Naive thymus-derived CD4-positive, alpha-beta T cell (primary cell): Measurements from ENCODE around the gene HDLBP. TPM values are rescaled to one million over a fixed set of nuclear protein-coding genes. Genes with fewer than 3 reads are reported as not detected.
"Not testable (repeated sequence)": the region's sequence is repeated elsewhere in the genome, so short reads cannot be mapped to it uniquely, and the experiment has no call there.

Source experiments
- ATAC-seq: fragments of 150-1000 bp; cut with Tn5 transposase; 2 replicates; pipeline ENCODE4 v1.10.0; 2021; ENCODE audit warnings: mild to moderate bottlenecking, moderate library complexity
- CTCF ChIA-PET: fragments of 350-600 bp; sonication (Branson Sonifier 250); formaldehyde crosslinking; loops from one replicate; lab custom pipeline; 2021; ENCODE audit warnings: antibody characterized with exemption; lab: Charles Lee
- POLR2A ChIA-PET: fragments of 350-600 bp; sonication (Branson Sonifier 250); formaldehyde crosslinking; loops from one replicate; lab custom pipeline; 2021; ENCODE audit warnings: antibody characterized with exemption, inconsistent platforms; lab: Charles Lee
- DNase-seq, 9 donors: peaks; one replicate each; pipeline versions ENCODE4 v3.0.0 to v3.0.0-alpha.2; 2020 to 2022; ENCODE audit warnings: mixed read lengths in 1 of 9
- H3K27ac ChIP-seq: one replicate; pipeline ENCODE4 v1.7.0; 2013; ENCODE audit warnings: mild to moderate bottlenecking, low read depth, low read length, moderate library complexity
- H3K27me3 ChIP-seq, 2 donors: one replicate each; pipeline ENCODE4 v1.7.0; 2013; ENCODE audit warnings: low read length in 2 of 2, mild to moderate bottlenecking in 2 of 2, moderate library complexity in 2 of 2; ENCODE audit not compliant: control insufficient read depth in 2 of 2, insufficient read depth in 2 of 2
- H3K36me3 ChIP-seq, 3 experiments: 1 replicate in 2 of 3; 2 replicates in 1 of 3; pipeline ENCODE4 v1.7.0; 2013; ENCODE audit warnings: low read length in 3 of 3, mild to moderate bottlenecking in 3 of 3, moderate library complexity in 1 of 3; ENCODE audit not compliant: insufficient read depth in 3 of 3, control insufficient read depth in 2 of 3
- H3K4me1 ChIP-seq, 2 donors: one replicate each; pipeline ENCODE4 v1.7.0; 2013; ENCODE audit warnings: low read length in 2 of 2, mild to moderate bottlenecking in 2 of 2, moderate library complexity in 1 of 2; ENCODE audit not compliant: control insufficient read depth in 2 of 2, insufficient read depth in 2 of 2
- H3K4me3 ChIP-seq: 2 replicates; pipeline ENCODE4 v1.7.0; 2013; ENCODE audit warnings: mild to moderate bottlenecking, low read length
- H3K9me3 ChIP-seq, 3 experiments: 1 replicate in 2 of 3; 2 replicates in 1 of 3; pipeline ENCODE4 v1.7.0; 2013; ENCODE audit warnings: low read length in 3 of 3; ENCODE audit not compliant: control insufficient read depth in 2 of 3
- H3K27ac Mint-ChIP-seq, 9 donors: one replicate each; pipeline ENCODE4 v1.8.0; 2020 to 2022; ENCODE audit warnings: mixed read lengths in 9 of 9, mild to moderate bottlenecking in 8 of 9, moderate library complexity in 5 of 9, inconsistent platforms in 2 of 9
- H3K27me3 Mint-ChIP-seq, 5 donors: one replicate each; pipeline ENCODE4 v1.8.0; 2021 to 2022; ENCODE audit warnings: mixed read lengths in 5 of 5, mild to moderate bottlenecking in 1 of 5
- H3K36me3 Mint-ChIP-seq, 5 donors: one replicate each; pipeline ENCODE4 v1.8.0; 2020 to 2022; ENCODE audit warnings: mixed read lengths in 5 of 5, mild to moderate bottlenecking in 3 of 5, inconsistent platforms in 1 of 5
- H3K4me1 Mint-ChIP-seq, 7 donors: one replicate each; pipeline ENCODE4 v1.8.0; 2020 to 2022; ENCODE audit warnings: mixed read lengths in 7 of 7, mild to moderate bottlenecking in 3 of 7, inconsistent platforms in 1 of 7
- H3K4me3 Mint-ChIP-seq, 10 donors: one replicate each; pipeline ENCODE4 v1.8.0; 2020 to 2022; ENCODE audit warnings: mild to moderate bottlenecking in 10 of 10, mixed read lengths in 10 of 10, moderate library complexity in 6 of 10, inconsistent platforms in 2 of 10
- H3K9me3 Mint-ChIP-seq, 11 donors: one replicate each; pipeline ENCODE4 v1.8.0; 2020 to 2022; ENCODE audit warnings: mixed read lengths in 11 of 11, mild to moderate bottlenecking in 4 of 11, inconsistent platforms in 1 of 11, moderate library complexity in 1 of 11
- intact Hi-C, 2 donors: fragments of 100-400 bp; cut with micrococcal nuclease; formaldehyde crosslinking; loops; one replicate each; pipeline ENCODE4 v1.15.1; 2023
- polyA plus RNA-seq, 2 donors: library from polyadenylated mRNA; unstranded; fragments of 300-500 nt; fragmentation: Illumina TruSeq; gene quantifications; one replicate each; pipeline ENCODE4 v1.2.3, GENCODE V29; 2021
- total RNA-seq, 6 experiments: library from RNA in 5 of 6; stranded (reverse) in 5 of 6; gene quantifications; 1 replicate in 5 of 6; 2 replicates in 1 of 6; pipeline ENCODE4 v1.2.3 and lab custom pipeline; 2021 to 2026

HDLBP gene
- total and polyA plus RNA-seq, 7 experiments from 2014 or later, result 42.8 to 231 (median 153) TPM

DNA sequence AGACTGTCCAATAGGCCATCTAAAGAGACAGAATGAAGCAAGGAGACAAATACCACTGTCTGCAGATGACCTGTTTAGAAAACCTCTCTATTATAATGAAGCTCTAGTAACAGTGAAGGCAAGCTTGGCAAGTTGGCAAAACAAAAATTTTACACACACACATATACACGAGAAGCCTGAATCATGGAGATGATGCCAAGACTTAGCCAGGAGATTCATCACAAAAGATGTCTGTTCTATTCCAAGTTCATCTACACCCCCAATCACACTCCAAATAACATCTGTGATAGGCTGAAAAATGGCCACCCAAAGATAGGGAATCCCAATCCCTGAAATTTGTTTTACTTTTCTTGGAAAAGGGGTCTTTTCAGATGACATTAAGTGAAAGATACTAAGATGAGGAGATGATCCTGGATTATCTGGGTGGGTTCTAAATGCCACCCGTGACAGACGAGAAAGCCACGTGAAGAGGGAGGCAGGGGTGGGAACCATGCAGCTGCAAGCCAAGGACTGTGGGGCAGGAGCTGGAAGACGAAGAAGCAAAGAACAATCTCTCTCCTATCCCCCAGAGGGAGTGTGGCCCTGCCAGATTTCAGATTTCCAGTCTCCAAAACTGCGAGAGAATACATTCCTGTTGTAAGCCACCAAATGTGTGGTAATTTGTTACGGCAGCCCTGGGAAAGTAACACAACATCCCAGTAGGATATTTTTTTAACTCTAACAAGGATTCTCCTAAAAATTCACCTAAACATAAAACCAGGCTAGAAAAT lies 20.0 kb downstream of the HDLBP start:
- peaks cover 17 to 20% of the 10 kb centered on the region in 2 donors for H3K4me1 ChIP-seq
- H3K27ac ChIP-seq, result no peak overlapping the region
- Mint-ChIP-seq H3K36me3 (peaks cover 0 to 12% (median 7%) of the 10 kb centered on the region in 5 donors), H3K9me3 (no peaks in the 10 kb centered on the region), H3K27me3 (no peaks in the 10 kb centered on the region), H3K4me3 (no peak overlapping the region), H3K4me1 (peaks cover 47 to 81% (median 66%) of the 10 kb centered on the region in 7 donors), H3K27ac (no peak overlapping the region)
- ChIA-PET POLR2A (interaction anchor here (0.7 kb wide), 3 partner anchors 27 to 740 kb away, joined by 3 to 4 read pairs (median 3); no protein-coding TSS in a partner anchor), CTCF (no interaction called here)
- intact Hi-C loops, result loop anchor here in 1 of 2 donors (10.0 kb wide), 1 partner anchor 381 kb away; no protein-coding TSS in a partner anchor
- H3K27me3 ChIP-seq, result no peaks in the 10 kb centered on the region
- DNase-seq (no peak), ATAC-seq (no peak)
- no peak overlapping the region for H3K4me3 ChIP-seq
- no peaks in the 10 kb centered on the region for H3K9me3 ChIP-seq
- peaks cover 0 to 4% (median 0%) of the 10 kb centered on the region in 3 experiments for H3K36me3 ChIP-seq

DNA sequence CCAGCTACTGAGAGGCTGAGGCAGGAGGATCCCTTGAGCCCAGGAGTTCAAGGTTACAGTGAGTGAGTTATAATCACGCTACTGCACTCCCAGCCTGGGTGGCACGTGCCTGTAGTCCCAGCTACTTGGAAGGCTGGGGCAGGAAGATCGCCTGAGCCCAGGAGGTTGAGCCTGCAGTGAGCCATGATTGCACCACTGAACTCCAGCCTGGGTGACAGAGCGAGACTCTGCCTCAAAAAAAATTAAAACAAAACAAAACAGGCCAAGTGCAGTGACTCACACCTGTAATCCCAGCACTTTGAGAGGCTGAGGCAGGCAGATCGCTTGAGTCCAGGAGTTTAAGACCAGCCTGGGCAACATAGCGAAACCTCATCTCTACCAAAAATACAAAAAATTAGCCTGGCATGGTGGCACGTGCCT lies 22.1 kb downstream of the HDLBP start:
- H3K27ac Mint-ChIP-seq, H3K9me3 Mint-ChIP-seq: not testable (repeated sequence)

GRCh38 chr2:241291977-241292376 lies 23.5 kb downstream of the HDLBP start:
- ChIA-PET POLR2A (interaction anchor here (1.2 to 1.5 kb wide), 3 partner anchors 21 to 24 kb away, joined by 3 to 6 read pairs (median 4); partner anchors contain the start of genes HDLBP and SEPTIN2), CTCF (no interaction called here)
- Histone ChIP-seq H3K4me1 (peaks cover 0 to 12% of the 10 kb centered on the region in 2 donors), H3K27me3 (no peaks in the 10 kb centered on the region), H3K9me3 (no peaks in the 10 kb centered on the region), H3K4me3 (no peak overlapping the region), H3K36me3 (peaks cover 0 to 7% (median 0%) of the 10 kb centered on the region in 3 experiments), H3K27ac (no peak overlapping the region)
- Mint-ChIP-seq H3K27ac (peak overlapping the region in 2 of 9 donors; percentile 33 to 45), H3K4me1 (peaks cover 35 to 80% (median 69%) of the 10 kb centered on the region in 7 donors), H3K27me3 (no peaks in the 10 kb centered on the region), H3K9me3 (no peaks in the 10 kb centered on the region), H3K4me3 (peak overlapping the region in 2 of 10 donors; percentile 18 to 23), H3K36me3 (peaks cover 0 to 15% (median 4%) of the 10 kb centered on the region in 5 donors)
- intact Hi-C loops, result loop anchor here in 1 of 2 donors (10.0 kb wide), 1 partner anchor 377 kb away; no protein-coding TSS in a partner anchor
- ATAC-seq (no peak), DNase-seq (no peak)

More for the DNA sequence above, 22.1 kb downstream of the HDLBP start:
- Mint-ChIP-seq H3K36me3 (peaks cover 0 to 22% (median 10%) of the 10 kb centered on the region in 5 donors), H3K4me1 (peaks cover 41 to 81% (median 69%) of the 10 kb centered on the region in 7 donors)
- not testable (repeated sequence) for H3K27ac ChIP-seq, DNase-seq, H3K9me3 ChIP-seq, H3K27me3 Mint-ChIP-seq, H3K4me3 Mint-ChIP-seq, H3K27me3 ChIP-seq, H3K4me3 ChIP-seq, ATAC-seq, H3K4me1 ChIP-seq, H3K36me3 ChIP-seq
- ChIA-PET CTCF (interaction anchor here (1.5 kb wide), 1 partner anchor 10 kb away, joined by 3 read pairs; no protein-coding TSS in a partner anchor), POLR2A (interaction anchor here (0.7 to 1.4 kb wide), 3 partner anchors 9 to 19 kb away, joined by 3 to 4 read pairs (median 3); no protein-coding TSS in a partner anchor)
- intact Hi-C loops, result loop anchor here in 1 of 2 donors (10.0 kb wide), 1 partner anchor 379 kb away; no protein-coding TSS in a partner anchor

- Mint-ChIP-seq H3K27me3 (no peaks in the 10 kb centered on the region), H3K27ac (no peak overlapping the region), H3K4me3 (peak overlapping the region in 1 of 10 donors; percentile 18), H3K9me3 (no peaks in the 10 kb centered on the region), H3K36me3 (peaks cover 0 to 13% (median 6%) of the 10 kb centered on the region in 5 donors), H3K4me1 (peaks cover 33 to 76% (median 65%) of the 10 kb centered on the region in 7 donors)
- Histone ChIP-seq H3K27me3 (no peaks in the 10 kb centered on the region), H3K4me1 (peaks cover 0 to 12% of the 10 kb centered on the region in 2 donors), H3K36me3 (peaks cover 0 to 7% (median 0%) of the 10 kb centered on the region in 3 experiments), H3K4me3 (no peak overlapping the region), H3K9me3 (no peaks in the 10 kb centered on the region), H3K27ac (no peak overlapping the region)
- CTCF ChIA-PET, result no interaction called here
- DNase-seq (no peak), ATAC-seq (no peak)
- POLR2A ChIA-PET, result interaction anchor here (0.6 to 1.5 kb wide), 3 partner anchors 8 to 197 kb away, joined by 3 to 6 read pairs (median 4); partner anchors contain the start of genes HDLBP and SEPTIN2
- intact Hi-C loops, result loop anchor here in 1 of 2 donors (10.0 kb wide), 1 partner anchor 376 kb away; no protein-coding TSS in a partner anchor
These were observed 24.3 kb downstream of the HDLBP start for GRCh38 chr2:241291153-241291552.

GRCh38 chr2:241289597-241289996 lies 25.9 kb downstream of the HDLBP start:
- H3K27ac Mint-ChIP-seq, result peak overlapping the region in 4 of 9 donors; percentile 23 to 41 (median 33)
- peaks cover 0 to 7% (median 0%) of the 10 kb centered on the region in 3 experiments for H3K36me3 ChIP-seq
- CTCF ChIA-PET, result interaction anchor here (0.6 kb wide), 1 partner anchor 32 kb away, joined by 3 read pairs; no protein-coding TSS in a partner anchor
- H3K4me3 Mint-ChIP-seq, result peak overlapping the region in 1 of 10 donors; percentile 29
- H3K36me3 Mint-ChIP-seq, result peaks cover 0 to 18% (median 8%) of the 10 kb centered on the region in 5 donors
- DNase-seq, result no peak
- intact Hi-C loops, result loop anchor here in 1 of 2 donors (2.0 kb wide), 1 partner anchor 17 kb away; no protein-coding TSS in a partner anchor
- POLR2A ChIA-PET, result interaction anchor here (0.6 kb wide), 1 partner anchor 54 kb away, joined by 8 read pairs; no protein-coding TSS in a partner anchor
- H3K27ac ChIP-seq, result no peak overlapping the region
- peaks cover 35 to 78% (median 71%) of the 10 kb centered on the region in 7 donors for H3K4me1 Mint-ChIP-seq
- H3K9me3 ChIP-seq, result no peaks in the 10 kb centered on the region
- H3K27me3 ChIP-seq, result no peaks in the 10 kb centered on the region
- H3K4me3 ChIP-seq, result no peak overlapping the region
- no peaks in the 10 kb centered on the region for H3K27me3 Mint-ChIP-seq
- H3K9me3 Mint-ChIP-seq, result no peaks in the 10 kb centered on the region
- H3K4me1 ChIP-seq, result peaks cover 4 to 12% of the 10 kb centered on the region in 2 donors
- no peak for ATAC-seq

DNA sequence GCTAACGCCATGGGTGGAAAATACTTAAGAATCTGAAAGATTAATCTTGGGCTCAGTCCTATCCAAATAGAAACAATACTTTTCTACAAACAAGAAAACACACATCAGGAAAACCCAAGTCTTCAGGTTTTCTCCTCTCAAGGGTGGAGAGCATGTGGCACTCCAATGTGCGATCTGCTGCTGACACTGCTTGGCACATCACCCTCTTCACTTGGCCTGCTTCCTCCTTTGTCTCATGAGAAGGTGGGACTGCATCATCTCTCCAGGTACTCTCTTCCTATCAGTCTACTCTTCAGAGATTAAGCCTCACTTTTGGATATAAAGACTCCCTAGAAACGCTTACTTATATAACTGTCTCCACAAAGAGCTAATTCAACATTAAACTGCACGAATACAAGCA lies 26.4 kb downstream of the HDLBP start:
- ChIA-PET POLR2A (interaction anchor here (0.8 kb wide), 1 partner anchor 27 kb away, joined by 4 read pairs; the partner anchor contains the start of gene SEPTIN2), CTCF (interaction anchor here (0.6 kb wide), 1 partner anchor 32 kb away, joined by 3 read pairs; no protein-coding TSS in a partner anchor)
- H3K4me3 Mint-ChIP-seq, result no peak overlapping the region
- Histone ChIP-seq H3K36me3 (peaks cover 0 to 7% (median 0%) of the 10 kb centered on the region in 3 experiments), H3K27me3 (no peaks in the 10 kb centered on the region), H3K4me3 (no peak overlapping the region), H3K27ac (no peak overlapping the region), H3K9me3 (no peaks in the 10 kb centered on the region), H3K4me1 (peaks cover 6 to 12% of the 10 kb centered on the region in 2 donors)
- peaks cover 0 to 18% (median 8%) of the 10 kb centered on the region in 5 donors for H3K36me3 Mint-ChIP-seq
- intact Hi-C loops, result loop anchor here in 1 of 2 donors (2.0 kb wide), 1 partner anchor 16 kb away; no protein-coding TSS in a partner anchor
- peak overlapping the region in 4 of 9 donors; percentile 23 to 41 (median 34) for H3K27ac Mint-ChIP-seq
- H3K9me3 Mint-ChIP-seq, result no peaks in the 10 kb centered on the region
- DNase-seq (no peak), ATAC-seq (no peak)
- H3K4me1 Mint-ChIP-seq, result peaks cover 40 to 80% (median 75%) of the 10 kb centered on the region in 7 donors
- no peaks in the 10 kb centered on the region for H3K27me3 Mint-ChIP-seq
